Endothelial cell (in vitro differentiated cells): ENCODE results near the gene TCN2. TPM values are rescaled to one million over a fixed set of nuclear protein-coding genes. Genes with fewer than 3 reads are reported as not detected.
"Not testable (repeated sequence)": the region's sequence is repeated elsewhere in the genome, so short reads cannot be mapped to it uniquely, and the experiment has no call there.

Source experiments
- DNase-seq: peaks from one replicate; pipeline ENCODE4 v3.0.0; 2021; ENCODE audit warnings: low spot score
- H3K27ac Mint-ChIP-seq: one replicate; pipeline ENCODE4 v1.8.0; 2021; ENCODE audit warnings: mixed read lengths, inconsistent platforms; ENCODE audit not compliant: unreplicated experiment
- H3K27me3 Mint-ChIP-seq: one replicate; pipeline ENCODE4 v1.8.0; 2021; ENCODE audit warnings: mild to moderate bottlenecking, moderate library complexity, mixed read lengths, inconsistent platforms; ENCODE audit not compliant: unreplicated experiment
- H3K36me3 Mint-ChIP-seq: one replicate; pipeline ENCODE4 v1.8.0; 2021; ENCODE audit warnings: mild to moderate bottlenecking, low read depth, mixed read lengths, inconsistent platforms; ENCODE audit not compliant: unreplicated experiment
- H3K4me1 Mint-ChIP-seq: one replicate; pipeline ENCODE4 v1.8.0; 2021; ENCODE audit warnings: mild to moderate bottlenecking, mixed read lengths, inconsistent platforms; ENCODE audit not compliant: unreplicated experiment
- H3K4me3 Mint-ChIP-seq: one replicate; pipeline ENCODE4 v1.8.0; 2021; ENCODE audit warnings: mild to moderate bottlenecking, mixed read lengths, inconsistent platforms; ENCODE audit not compliant: unreplicated experiment
- H3K9me3 Mint-ChIP-seq: one replicate; pipeline ENCODE4 v1.8.0; 2021; ENCODE audit warnings: mixed read lengths, inconsistent platforms; ENCODE audit not compliant: unreplicated experiment
- CTCF ChIP-seq: fragments of 200-600 bp; sonication (generic); IDR thresholded peaks from one replicate; pipeline ENCODE4 v1.5.0; 2021; ENCODE audit warnings: antibody characterized with exemption; ENCODE audit not compliant: unreplicated experiment
- total RNA-seq: library from RNA; stranded (reverse); fragmentation: NEBNext Ultra II Directional; extraction: Animal tissue kit (Norgen Biotek cat#: 25700); gene quantifications from one replicate; pipeline ENCODE4 v1.2.1, GENCODE V29; 2021; ENCODE audit not compliant: unreplicated experiment

TCN2 gene
- total RNA-seq, 1 donor from 2014 or later, result 59.5 TPM

- Mint-ChIP-seq H3K9me3 (no peaks in the 10 kb centered on the region), H3K36me3 (peaks cover 14% of the 10 kb centered on the region), H3K4me1 (no peaks in the 10 kb centered on the region), H3K4me3 (no peak within 1 kb of the TSS), H3K27me3 (peaks cover 4% of the 10 kb centered on the region), H3K27ac (no peak within 1 kb of the TSS)
- TF ChIP-seq CTCF, result no peak
- DNase-seq, result peak; percentile 90
Measured at GRCh38 chr22:30591588-30592359, 15.2 kb upstream of the TCN2 start, which contains the start of gene PES1. PES1 (minus strand) TSS chr22:30591910; CDS start chr22:30591833, 77 bp downstream.

- not testable (repeated sequence) for H3K4me1 Mint-ChIP-seq, H3K27me3 Mint-ChIP-seq, H3K36me3 Mint-ChIP-seq, H3K27ac Mint-ChIP-seq, H3K4me3 Mint-ChIP-seq, H3K9me3 Mint-ChIP-seq, DNase-seq
Measured at GRCh38 chr22:30592360-30592713, 14.6 kb upstream of the TCN2 start.

- TF ChIP-seq CTCF, result no peak
- no peak overlapping the region for H3K4me3 Mint-ChIP-seq
- H3K27ac Mint-ChIP-seq, result no peak overlapping the region
- DNase-seq, result no peak
- H3K27me3 Mint-ChIP-seq, result no peaks in the 10 kb centered on the region
- no peaks in the 10 kb centered on the region for H3K9me3 Mint-ChIP-seq
- H3K36me3 Mint-ChIP-seq, result no peaks in the 10 kb centered on the region
- no peaks in the 10 kb centered on the region for H3K4me1 Mint-ChIP-seq
Measured at GRCh38 chr22:30596199-30596598, 10.8 kb upstream of the TCN2 start.

GRCh38 chr22:30596886-30597285 is 10.1 kb upstream of the TCN2 start:
- DNase-seq, result no peak
- no peak for TF ChIP-seq CTCF
- no peaks in the 10 kb centered on the region for H3K9me3 Mint-ChIP-seq
- no peaks in the 10 kb centered on the region for H3K4me1 Mint-ChIP-seq
- no peaks in the 10 kb centered on the region for H3K36me3 Mint-ChIP-seq
- H3K27ac Mint-ChIP-seq, result no peak overlapping the region
- peaks cover under 1% of the 10 kb centered on the region for H3K27me3 Mint-ChIP-seq
- H3K4me3 Mint-ChIP-seq, result no peak overlapping the region

GRCh38 chr22:30598986-30599385 is 8.0 kb upstream of the TCN2 start:
- Mint-ChIP-seq H3K27ac (no peak overlapping the region), H3K4me3 (no peak overlapping the region), H3K36me3 (no peaks in the 10 kb centered on the region), H3K9me3 (no peaks in the 10 kb centered on the region), H3K4me1 (no peaks in the 10 kb centered on the region), H3K27me3 (peaks cover 3% of the 10 kb centered on the region)
- no peak for TF ChIP-seq CTCF
- no peak for DNase-seq
